Naive thymus-derived CD4-positive, alpha-beta T cell (primary cell): Measurements from ENCODE around the gene EXD1. TPM values are rescaled to one million over a fixed set of nuclear protein-coding genes. Genes with fewer than 3 reads are reported as not detected.
"Not testable (repeated sequence)": the region's sequence is repeated elsewhere in the genome, so short reads cannot be mapped to it uniquely, and the experiment has no call there.

Source experiments
- ATAC-seq: fragments of 150-1000 bp; cut with Tn5 transposase; 2 replicates; pipeline ENCODE4 v1.10.0; 2021; ENCODE audit warnings: mild to moderate bottlenecking, moderate library complexity
- CTCF ChIA-PET: fragments of 350-600 bp; sonication (Branson Sonifier 250); formaldehyde crosslinking; loops from one replicate; lab custom pipeline; 2021; ENCODE audit warnings: antibody characterized with exemption; lab: Charles Lee
- POLR2A ChIA-PET: fragments of 350-600 bp; sonication (Branson Sonifier 250); formaldehyde crosslinking; loops from one replicate; lab custom pipeline; 2021; ENCODE audit warnings: antibody characterized with exemption, inconsistent platforms; lab: Charles Lee
- DNase-seq, 9 donors: peaks; one replicate each; pipeline versions ENCODE4 v3.0.0 to v3.0.0-alpha.2; 2020 to 2022; ENCODE audit warnings: mixed read lengths in 1 of 9
- H3K27ac ChIP-seq: one replicate; pipeline ENCODE4 v1.7.0; 2013; ENCODE audit warnings: mild to moderate bottlenecking, low read depth, low read length, moderate library complexity
- H3K27me3 ChIP-seq, 2 donors: one replicate each; pipeline ENCODE4 v1.7.0; 2013; ENCODE audit warnings: low read length in 2 of 2, mild to moderate bottlenecking in 2 of 2, moderate library complexity in 2 of 2; ENCODE audit not compliant: control insufficient read depth in 2 of 2, insufficient read depth in 2 of 2
- H3K36me3 ChIP-seq, 3 experiments: 1 replicate in 2 of 3; 2 replicates in 1 of 3; pipeline ENCODE4 v1.7.0; 2013; ENCODE audit warnings: low read length in 3 of 3, mild to moderate bottlenecking in 3 of 3, moderate library complexity in 1 of 3; ENCODE audit not compliant: insufficient read depth in 3 of 3, control insufficient read depth in 2 of 3
- H3K4me1 ChIP-seq, 2 donors: one replicate each; pipeline ENCODE4 v1.7.0; 2013; ENCODE audit warnings: low read length in 2 of 2, mild to moderate bottlenecking in 2 of 2, moderate library complexity in 1 of 2; ENCODE audit not compliant: control insufficient read depth in 2 of 2, insufficient read depth in 2 of 2
- H3K4me3 ChIP-seq: 2 replicates; pipeline ENCODE4 v1.7.0; 2013; ENCODE audit warnings: mild to moderate bottlenecking, low read length
- H3K9me3 ChIP-seq, 3 experiments: 1 replicate in 2 of 3; 2 replicates in 1 of 3; pipeline ENCODE4 v1.7.0; 2013; ENCODE audit warnings: low read length in 3 of 3; ENCODE audit not compliant: control insufficient read depth in 2 of 3
- H3K27ac Mint-ChIP-seq, 9 donors: one replicate each; pipeline ENCODE4 v1.8.0; 2020 to 2022; ENCODE audit warnings: mixed read lengths in 9 of 9, mild to moderate bottlenecking in 8 of 9, moderate library complexity in 5 of 9, inconsistent platforms in 2 of 9
- H3K27me3 Mint-ChIP-seq, 5 donors: one replicate each; pipeline ENCODE4 v1.8.0; 2021 to 2022; ENCODE audit warnings: mixed read lengths in 5 of 5, mild to moderate bottlenecking in 1 of 5
- H3K36me3 Mint-ChIP-seq, 5 donors: one replicate each; pipeline ENCODE4 v1.8.0; 2020 to 2022; ENCODE audit warnings: mixed read lengths in 5 of 5, mild to moderate bottlenecking in 3 of 5, inconsistent platforms in 1 of 5
- H3K4me1 Mint-ChIP-seq, 7 donors: one replicate each; pipeline ENCODE4 v1.8.0; 2020 to 2022; ENCODE audit warnings: mixed read lengths in 7 of 7, mild to moderate bottlenecking in 3 of 7, inconsistent platforms in 1 of 7
- H3K4me3 Mint-ChIP-seq, 10 donors: one replicate each; pipeline ENCODE4 v1.8.0; 2020 to 2022; ENCODE audit warnings: mild to moderate bottlenecking in 10 of 10, mixed read lengths in 10 of 10, moderate library complexity in 6 of 10, inconsistent platforms in 2 of 10
- H3K9me3 Mint-ChIP-seq, 11 donors: one replicate each; pipeline ENCODE4 v1.8.0; 2020 to 2022; ENCODE audit warnings: mixed read lengths in 11 of 11, mild to moderate bottlenecking in 4 of 11, inconsistent platforms in 1 of 11, moderate library complexity in 1 of 11
- intact Hi-C, 2 donors: fragments of 100-400 bp; cut with micrococcal nuclease; formaldehyde crosslinking; loops; one replicate each; pipeline ENCODE4 v1.15.1; 2023
- polyA plus RNA-seq, 2 donors: library from polyadenylated mRNA; unstranded; fragments of 300-500 nt; fragmentation: Illumina TruSeq; gene quantifications; one replicate each; pipeline ENCODE4 v1.2.3, GENCODE V29; 2021
- total RNA-seq, 6 experiments: library from RNA in 5 of 6; stranded (reverse) in 5 of 6; gene quantifications; 1 replicate in 5 of 6; 2 replicates in 1 of 6; pipeline ENCODE4 v1.2.3 and lab custom pipeline; 2021 to 2026

EXD1 gene
- total and polyA plus RNA-seq, 7 experiments from 2014 or later, result not detected

DNA sequence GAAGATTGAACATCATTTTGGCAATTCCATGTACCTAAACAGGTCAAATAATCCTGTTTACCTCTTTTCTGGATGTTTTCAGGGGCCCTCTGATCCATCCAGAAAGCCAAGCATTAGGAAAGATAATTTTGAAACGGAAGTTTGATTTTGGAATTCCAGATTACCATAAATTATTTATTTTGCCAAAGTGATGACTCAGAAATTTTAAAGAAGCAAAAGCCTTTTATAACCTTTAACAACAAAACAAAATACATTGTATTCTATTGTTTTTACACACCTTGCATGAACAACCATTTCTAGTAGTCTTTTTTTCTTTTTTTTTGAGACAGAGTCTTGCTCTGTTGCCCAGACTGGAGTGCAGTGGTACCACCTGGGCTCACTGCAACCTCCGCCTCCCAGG is 82.5 kb downstream of the EXD1 start:
- no peaks in the 10 kb centered on the region for H3K27me3 ChIP-seq
- H3K4me3 Mint-ChIP-seq, result no peak overlapping the region
- H3K36me3 ChIP-seq, result no peaks in the 10 kb centered on the region
- ChIA-PET POLR2A (no interaction called here), CTCF (interaction anchor here (1.1 kb wide), 1 partner anchor 10 kb away, joined by 3 read pairs; no protein-coding TSS in a partner anchor)
- no peaks in the 10 kb centered on the region for H3K9me3 ChIP-seq
- no peak overlapping the region for H3K4me3 ChIP-seq
- no peak for DNase-seq
- intact Hi-C loops, result no loop called here
- H3K4me1 Mint-ChIP-seq, result peaks cover 0 to 27% (median 0%) of the 10 kb centered on the region in 7 donors
- H3K9me3 Mint-ChIP-seq, result peaks cover 0 to 4% (median 0%) of the 10 kb centered on the region in 11 donors
- no peak overlapping the region for H3K27ac ChIP-seq
- no peak for ATAC-seq
- H3K36me3 Mint-ChIP-seq, result peaks cover 0 to 5% (median 0%) of the 10 kb centered on the region in 5 donors
- H3K4me1 ChIP-seq, result no peaks in the 10 kb centered on the region
- no peak overlapping the region for H3K27ac Mint-ChIP-seq
- H3K27me3 Mint-ChIP-seq, result no peaks in the 10 kb centered on the region

DNA sequence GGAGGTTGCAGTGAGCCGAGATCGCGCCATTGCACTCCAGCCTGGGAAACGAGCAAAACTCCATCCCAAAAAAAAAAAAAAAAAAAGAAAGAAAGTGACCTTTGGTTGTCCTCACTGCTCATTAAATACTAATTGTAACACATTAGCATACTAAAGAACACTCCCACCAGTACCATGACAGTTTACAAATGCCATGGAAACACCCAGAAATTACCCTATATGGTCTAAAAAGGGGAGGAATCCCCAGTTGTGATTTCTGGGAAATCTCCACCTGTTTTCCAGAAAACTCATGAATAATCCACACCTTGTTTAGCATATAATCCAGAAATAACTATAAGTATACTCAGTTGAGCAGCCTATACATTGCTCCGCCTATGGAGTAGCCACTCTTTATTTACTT is 90.9 kb downstream of the EXD1 start:
- ChIA-PET POLR2A (no interaction called here), CTCF (interaction anchor here (0.7 kb wide), 1 partner anchor 127 kb away, joined by 4 read pairs; no protein-coding TSS in a partner anchor)
- Histone ChIP-seq H3K36me3 (no peaks in the 10 kb centered on the region), H3K27ac (no peak overlapping the region), H3K27me3 (no peaks in the 10 kb centered on the region), H3K9me3 (no peaks in the 10 kb centered on the region), H3K4me3 (no peak overlapping the region), H3K4me1 (no peaks in the 10 kb centered on the region)
- intact Hi-C loops, result no loop called here
- no peaks in the 10 kb centered on the region for H3K9me3 Mint-ChIP-seq
- peaks cover 0 to 10% (median 0%) of the 10 kb centered on the region in 7 donors for H3K4me1 Mint-ChIP-seq
- peaks cover 0 to 4% (median 0%) of the 10 kb centered on the region in 5 donors for H3K27me3 Mint-ChIP-seq
- H3K36me3 Mint-ChIP-seq, result no peaks in the 10 kb centered on the region
- no peak overlapping the region for H3K27ac Mint-ChIP-seq
- DNase-seq, result no peak
- no peak overlapping the region for H3K4me3 Mint-ChIP-seq
- no peak for ATAC-seq

DNA sequence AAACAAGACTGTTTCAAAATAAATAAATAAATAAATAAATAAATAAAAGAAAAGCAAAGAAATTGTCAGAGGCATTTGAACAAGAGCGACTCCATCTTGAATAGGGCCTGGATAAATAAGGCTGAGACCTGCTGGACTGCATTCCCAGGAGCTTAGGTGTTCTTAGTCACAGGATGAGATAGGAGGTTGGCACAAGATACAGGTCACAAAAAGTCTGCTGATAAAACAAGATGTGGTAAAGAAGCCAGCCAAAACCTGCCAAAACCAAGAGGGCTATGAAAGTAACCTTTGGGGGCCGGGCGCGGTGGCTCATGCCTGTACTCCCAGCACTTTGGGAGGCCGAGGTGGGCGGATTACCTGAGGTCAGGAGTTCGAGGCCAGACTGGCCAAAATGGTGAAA is 91.4 kb downstream of the EXD1 start:
- H3K9me3 Mint-ChIP-seq, H3K36me3 ChIP-seq, H3K27me3 ChIP-seq, ATAC-seq, H3K9me3 ChIP-seq, H3K4me3 Mint-ChIP-seq, H3K27ac Mint-ChIP-seq, H3K4me1 ChIP-seq, H3K36me3 Mint-ChIP-seq, H3K4me3 ChIP-seq, CTCF ChIA-PET, POLR2A ChIA-PET, DNase-seq, H3K27me3 Mint-ChIP-seq, intact Hi-C loops, H3K27ac ChIP-seq, H3K4me1 Mint-ChIP-seq: not testable (repeated sequence)

DNA sequence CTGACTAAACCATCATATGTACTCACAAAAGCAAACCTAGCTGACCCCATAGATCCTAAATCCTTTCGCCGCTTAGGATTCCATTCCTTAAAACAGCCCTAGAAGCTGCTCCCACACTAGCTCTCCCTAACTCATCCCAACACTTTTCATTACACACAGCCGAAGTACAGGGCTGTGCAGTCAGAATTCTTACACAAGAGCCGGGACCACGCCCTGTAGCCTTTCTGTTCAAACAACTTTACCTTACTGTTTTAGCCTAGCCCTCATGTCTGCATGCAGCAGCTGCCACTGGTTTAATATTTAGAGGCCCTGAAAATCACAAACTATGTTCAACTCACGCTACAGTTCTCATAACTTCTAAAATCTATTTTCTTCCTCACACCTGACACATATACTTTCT is 95.0 kb downstream of the EXD1 start:
- H3K4me1 Mint-ChIP-seq, intact Hi-C loops, ATAC-seq, H3K36me3 ChIP-seq, CTCF ChIA-PET, H3K27ac ChIP-seq, POLR2A ChIA-PET, DNase-seq, H3K27ac Mint-ChIP-seq, H3K4me1 ChIP-seq, H3K9me3 ChIP-seq, H3K4me3 ChIP-seq, H3K27me3 ChIP-seq, H3K4me3 Mint-ChIP-seq, H3K36me3 Mint-ChIP-seq: not testable (repeated sequence)
- peaks cover 0 to 18% (median 5%) of the 10 kb centered on the region in 5 donors for H3K27me3 Mint-ChIP-seq
- H3K9me3 Mint-ChIP-seq, result peaks cover 0 to 12% (median 0%) of the 10 kb centered on the region in 11 donors

DNA sequence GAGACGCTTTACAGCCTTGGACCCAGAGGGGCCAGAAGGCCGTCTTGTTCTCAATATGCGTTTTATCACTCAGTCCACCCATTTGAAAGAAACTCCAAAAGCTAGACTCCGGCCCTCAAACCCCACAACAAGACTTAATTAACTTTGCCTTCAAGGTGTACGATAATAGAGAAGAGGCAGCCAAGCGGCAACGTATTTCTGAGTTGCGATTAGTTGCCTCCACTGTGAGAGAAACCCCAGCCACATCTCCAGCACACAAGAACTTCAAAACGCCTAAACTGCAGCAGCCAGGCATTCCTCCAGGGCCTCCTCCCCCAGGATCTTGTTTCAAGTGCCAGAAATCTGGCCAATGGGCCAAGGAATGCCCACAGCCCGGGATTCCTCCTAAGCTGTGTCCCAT is 97.1 kb downstream of the EXD1 start:
- H3K36me3 ChIP-seq, result no peaks in the 10 kb centered on the region
- H3K27ac ChIP-seq, result no peak overlapping the region
- no peak overlapping the region for H3K4me3 Mint-ChIP-seq
- peaks cover 0 to 21% (median 5%) of the 10 kb centered on the region in 5 donors for H3K27me3 Mint-ChIP-seq
- H3K36me3 Mint-ChIP-seq, result peaks cover 0 to 5% (median 3%) of the 10 kb centered on the region in 5 donors
- H3K27me3 ChIP-seq, result no peaks in the 10 kb centered on the region
- H3K9me3 ChIP-seq, result no peaks in the 10 kb centered on the region
- CTCF ChIA-PET, result no interaction called here
- no peak for DNase-seq
- H3K4me1 ChIP-seq, result no peaks in the 10 kb centered on the region
- ATAC-seq, result no peak
- H3K4me1 Mint-ChIP-seq, result no peaks in the 10 kb centered on the region
- H3K4me3 ChIP-seq, result no peak overlapping the region
- intact Hi-C loops, result no loop called here
- POLR2A ChIA-PET, result no interaction called here
- no peak overlapping the region for H3K27ac Mint-ChIP-seq
- peaks cover 0 to 21% (median 1%) of the 10 kb centered on the region in 11 donors for H3K9me3 Mint-ChIP-seq

Other genes starting within 250 kb of the EXD1 start
- gene INO80, start 114.5 kb downstream of the EXD1 start, total RNA-seq, result 10 to 100 TPM; 30.1 to 36.5 (median 32.3) TPM
- gene INO80, start 114.5 kb downstream of the EXD1 start, polyA plus RNA-seq, result 10 to 100 TPM in 1 of 2 donors, 1 to 10 TPM in 1; 3.8 to 13.9 TPM
- 10 to 100 TPM; 20.2 to 70.6 (median 24.7) TPM for gene CHP1, start 511 bp upstream of the EXD1 start, total RNA-seq
- 10 to 100 TPM; 11.0 to 12.4 TPM for gene CHP1, start 511 bp upstream of the EXD1 start, polyA plus RNA-seq
- 10 to 100 TPM in 1 of 5 experiments, under 1 TPM in 3, not detected in 1; 0.32 to 15.2 (median 0.54) TPM for gene OIP5, start 101.8 kb upstream of the EXD1 start, total RNA-seq
- gene OIP5, start 101.8 kb upstream of the EXD1 start, polyA plus RNA-seq, result under 1 TPM in 1 of 2 donors, not detected in 1; 0.83 TPM
- gene NUSAP1, start 102.1 kb upstream of the EXD1 start, total RNA-seq, result 100 to 1,000 TPM in 1 of 5 experiments, 1 to 10 TPM in 4; 1.3 to 167 (median 3.0) TPM
- 1 to 10 TPM in 1 of 2 donors, under 1 TPM in 1; 0.86 to 1.1 TPM for gene NUSAP1, start 102.1 kb upstream of the EXD1 start, polyA plus RNA-seq
- gene NDUFAF1, start 171.7 kb upstream of the EXD1 start, total RNA-seq, result 10 to 100 TPM in 3 of 5 experiments, 1 to 10 TPM in 2; 3.6 to 19.5 (median 12.2) TPM
- gene NDUFAF1, start 171.7 kb upstream of the EXD1 start, polyA plus RNA-seq, result 10 to 100 TPM; 21.6 to 23.8 TPM
- gene RTF1, start 186.3 kb upstream of the EXD1 start, total RNA-seq, result 10 to 100 TPM; 34.0 to 41.3 (median 37.2) TPM
- gene RTF1, start 186.3 kb upstream of the EXD1 start, polyA plus RNA-seq, result 10 to 100 TPM; 11.7 to 22.5 TPM